Aorta (tissue), 5 donors: ENCODE results near the gene CIZ1. TPM values are rescaled to one million over a fixed set of nuclear protein-coding genes. Genes with fewer than 3 reads are reported as not detected.
A peak's percentile ranks its signal among the peaks of the same experiment; 100 is the strongest.
"Not testable (repeated sequence)": the region's sequence is repeated elsewhere in the genome, so short reads cannot be mapped to it uniquely, and the experiment has no call there.

Experiments
- ATAC-seq: fragments of 200-7000 bp; cut with Tn5 transposase; one replicate; pipeline ENCODE4 v1.9.1; 2022; ENCODE audit warnings: moderate library complexity; ENCODE audit not compliant: low FRiP score
- DNase-seq, 2 donors: peaks; one replicate each; pipeline ENCODE4 v3.0.0-alpha.2; 2020
- H3K27ac ChIP-seq, 2 donors: one replicate each; pipeline ENCODE4 v1.5.1; 2013; ENCODE audit warnings: low read length in 2 of 2, mild to moderate bottlenecking in 2 of 2, moderate library complexity in 2 of 2, control low read depth in 1 of 2, inconsistent platforms in 1 of 2, low read depth in 1 of 2
- H3K27me3 ChIP-seq, 2 donors: one replicate each; pipeline ENCODE4 v1.6.1; 2013; ENCODE audit warnings: control low read depth in 1 of 2, low read length in 1 of 2, mild to moderate bottlenecking in 1 of 2, moderate library complexity in 1 of 2; ENCODE audit not compliant: insufficient read depth in 2 of 2, control insufficient read depth in 1 of 2
- H3K36me3 ChIP-seq, 2 donors: one replicate each; pipeline ENCODE4 v1.6.1; 2013; ENCODE audit warnings: control low read depth in 1 of 2, low read length in 1 of 2, mild to moderate bottlenecking in 1 of 2; ENCODE audit not compliant: insufficient read depth in 2 of 2, control insufficient read depth in 1 of 2
- H3K4me1 ChIP-seq, 2 donors: one replicate each; pipeline ENCODE4 v1.6.1; 2013; ENCODE audit warnings: low read length in 2 of 2, control low read depth in 1 of 2, mild to moderate bottlenecking in 1 of 2, moderate library complexity in 1 of 2; ENCODE audit not compliant: insufficient read depth in 2 of 2, control insufficient read depth in 1 of 2
- H3K4me3 ChIP-seq, 2 donors: one replicate each; pipeline ENCODE4 v1.5.1; 2013; ENCODE audit warnings: low read length in 2 of 2, control low read depth in 1 of 2, mild to moderate bottlenecking in 1 of 2
- H3K9me3 ChIP-seq: one replicate; pipeline ENCODE4 v1.6.1; 2013; ENCODE audit warnings: mild to moderate bottlenecking, low read length; ENCODE audit not compliant: control insufficient read depth
- WGBS, 2 donors: extraction: QIAGEN DNeasy Blood & Tissue Kit; methylation state at CpG; one replicate each; pipeline ENCODE4 v1.1.7; 2013; 5-methylcytosine and 5-hydroxymethylcytosine counted together
- intact Hi-C, 2 donors: fragments of 100-400 bp; cut with DNase I; formaldehyde crosslinking; loops; one replicate each; pipeline versions ENCODE4 v1.14.2 to v1.15.0; 2022
- long read RNA-seq, 2 donors: library from polyadenylated mRNA; unstranded; transcript quantifications; one replicate each; pipeline ENCODE4 v2.0.0, GENCODE V29; 2020 to 2021
- polyA plus RNA-seq, 2 donors: library from polyadenylated mRNA; stranded (reverse); fragments of 200-250 nt; gene quantifications; one replicate each; pipeline ENCODE4 v1.2.3, GENCODE V29; 2013
- total RNA-seq, 2 donors: library from RNA; stranded (reverse); fragmentation: NEBNext Ultra II Directional; extraction: Animal tissue kit (Norgen Biotek cat#: 25700); gene quantifications; one replicate each; pipeline ENCODE4 v1.2.1, GENCODE V29; 2021
- donor health status: healthy with polysubstance abuse.
- donor health status: Bipolar disorder and iron deficiency.
- donor health status: DM: no; HTN: no; CAD: no.
- donor health status: DM: no; HTN: no; CAD: no.
- donor health status: DM: yes; HTN: yes; CAD: no.

Gene CIZ1
- 100 to 1,000 TPM in 1 of 2 donors, 10 to 100 TPM in 1; 82.3 to 117 TPM for total RNA-seq
- polyA plus RNA-seq = 10 to 100 TPM; 38.4 to 67.2 TPM
- long read RNA-seq, donor 1, partial matches to known transcripts = 52 of 80 reads
- long read RNA-seq, donor 1, other reads (novel, unspliced or antisense) = 27 of 80 reads
- long read RNA-seq, donor 2, transcript CIZ1-204 (17 exons, 2,984 nt) = major isoform, 12 of 62 reads
- long read RNA-seq, donor 2, partial matches to known transcripts = 29 of 62 reads
- long read RNA-seq, donor 2, other reads (novel, unspliced or antisense) = 21 of 62 reads

GRCh38 chr9:128191406-128192046, at the start of gene CIZ1:
Gene CIZ1, minus strand, starts transcription at chr9:128191572. Its CDS starts 715 bp downstream, at chr9:128190857.
- no peaks in the 10 kb centered on the region for H3K4me1 ChIP-seq
- H3K27me3 ChIP-seq = no peaks in the 10 kb centered on the region
- peak within 1 kb of the TSS in 1 of 2 donors; percentile 84 for H3K27ac ChIP-seq
- H3K9me3 ChIP-seq = no peaks in the 10 kb centered on the region
- ATAC-seq = peak; percentile 94
- intact Hi-C loops = no loop called here
- H3K36me3 ChIP-seq = no peaks in the 10 kb centered on the region
- peak within 1 kb of the TSS; percentile 56 to 72 for H3K4me3 ChIP-seq
- peak; percentile 89 to 93 for DNase-seq
- WGBS, 2 donors = 0 to 1% methylated on average over 51 to 71 of the region's 71 CpGs

- WGBS, 2 donors = 88 to 90% methylated on average over 22 to 28 of the region's 28 CpGs
- peak; percentile 42 for ATAC-seq
- intact Hi-C loops = no loop called here
Measured at GRCh38 chr9:128233817-128234406, 42.5 kb upstream of the CIZ1 start.

GRCh38 chr9:128232528-128233428, 41.4 kb upstream of the CIZ1 start:
- DNase-seq (peak in 1 of 2 donors; percentile 33), ATAC-seq (peak; percentile 34)
- Histone ChIP-seq H3K9me3 (no peaks in the 10 kb centered on the region), H3K36me3 (no peaks in the 10 kb centered on the region), H3K4me3 (no peak overlapping the region), H3K27me3 (no peaks in the 10 kb centered on the region), H3K4me1 (no peaks in the 10 kb centered on the region), H3K27ac (no peak overlapping the region)
- intact Hi-C loops = no loop called here
- 78 to 84% methylated on average over 22 of the region's 22 CpGs for WGBS, 2 donors

More at GRCh38 chr9:128233817-128234406, 42.5 kb upstream of the CIZ1 start:
- Histone ChIP-seq H3K36me3 (no peaks in the 10 kb centered on the region), H3K9me3 (no peaks in the 10 kb centered on the region), H3K4me1 (no peaks in the 10 kb centered on the region), H3K27me3 (no peaks in the 10 kb centered on the region), H3K4me3 (no peak overlapping the region), H3K27ac (no peak overlapping the region)
- peak in 1 of 2 donors; percentile 36 for DNase-seq

GRCh38 chr9:128231638-128232527, 40.5 kb upstream of the CIZ1 start:
- Histone ChIP-seq H3K9me3 (no peaks in the 10 kb centered on the region), H3K27ac (no peak overlapping the region), H3K36me3 (no peaks in the 10 kb centered on the region), H3K4me1 (no peaks in the 10 kb centered on the region), H3K4me3 (no peak overlapping the region), H3K27me3 (no peaks in the 10 kb centered on the region)
- WGBS, 2 donors = 75% methylated on average over 16 of the region's 16 CpGs
- intact Hi-C loops = no loop called here
- ATAC-seq (peak; percentile 70), DNase-seq (peak in 1 of 2 donors; percentile 63)

GRCh38 chr9:128230897-128231296, 39.5 kb upstream of the CIZ1 start:
- DNase-seq, H3K4me1 ChIP-seq, H3K27ac ChIP-seq, intact Hi-C loops, H3K4me3 ChIP-seq, H3K36me3 ChIP-seq, H3K27me3 ChIP-seq, ATAC-seq, H3K9me3 ChIP-seq: not testable (repeated sequence)
- WGBS, 2 donors = 79 to 80% methylated on average over 7 of the region's 7 CpGs

- no peaks in the 10 kb centered on the region for H3K9me3 ChIP-seq
- ATAC-seq (no peak), DNase-seq (no peak)
- H3K27me3 ChIP-seq = no peaks in the 10 kb centered on the region
- no peaks in the 10 kb centered on the region for H3K36me3 ChIP-seq
- intact Hi-C loops = no loop called here
- 86 to 90% methylated on average over 5 of the region's 5 CpGs for WGBS, 2 donors
- H3K4me1 ChIP-seq = no peaks in the 10 kb centered on the region
- no peak overlapping the region for H3K4me3 ChIP-seq
- no peak overlapping the region for H3K27ac ChIP-seq
Measured at GRCh38 chr9:128226412-128226801, 35.0 kb upstream of the CIZ1 start.

- WGBS, 2 donors = 89 to 90% methylated on average over 19 of the region's 19 CpGs
Measured at GRCh38 chr9:128225770-128226411, 34.5 kb upstream of the CIZ1 start.

More at GRCh38 chr9:128225770-128226411, 34.5 kb upstream of the CIZ1 start:
- Histone ChIP-seq H3K4me3 (no peak overlapping the region), H3K27ac (no peak overlapping the region), H3K9me3 (no peaks in the 10 kb centered on the region), H3K27me3 (no peaks in the 10 kb centered on the region), H3K4me1 (no peaks in the 10 kb centered on the region), H3K36me3 (no peaks in the 10 kb centered on the region)
- intact Hi-C loops = no loop called here
- no peak for ATAC-seq
- peak in 1 of 2 donors; percentile 29 for DNase-seq
